ENCODE data around the gene FST.

The FST gene

DNA sequence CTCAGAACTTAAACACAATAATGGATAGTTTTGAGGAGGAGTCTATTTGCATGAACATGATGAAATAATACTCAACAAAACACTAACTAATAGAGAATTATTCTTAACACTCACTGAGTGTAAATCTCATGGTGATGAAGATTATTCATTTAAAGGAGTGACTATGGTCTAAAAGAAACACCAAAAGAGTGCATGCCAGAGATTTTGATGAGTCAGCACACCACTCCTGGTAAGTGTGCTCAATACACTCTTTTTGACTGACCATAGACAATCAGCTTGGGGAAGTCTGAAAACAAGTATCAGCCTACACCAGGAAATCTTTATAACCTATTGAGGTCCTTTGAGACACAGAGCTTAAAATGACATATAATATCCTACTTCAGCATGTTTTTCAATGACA is 6.8 kb upstream of the FST start:
- DNase-seq (ENCODE audit: low spot score), result no peak

DNA sequence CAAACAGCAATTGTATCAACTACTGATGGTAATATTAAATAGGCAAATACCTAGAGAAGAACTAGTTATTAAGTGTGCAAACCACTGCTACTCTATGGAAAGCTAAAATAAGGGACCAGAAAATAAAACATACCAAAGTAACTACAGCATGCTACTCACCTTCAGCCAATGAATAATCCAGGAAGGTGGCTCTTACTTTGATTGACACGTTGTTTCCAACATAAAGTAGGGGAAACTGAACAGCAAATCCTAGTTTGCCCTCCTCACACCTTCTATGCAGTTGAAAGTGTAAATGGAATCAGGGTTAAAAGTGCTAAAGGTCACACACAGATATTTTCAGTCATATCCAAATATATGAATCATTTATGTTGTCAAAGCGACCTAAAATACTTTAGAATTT is 5.1 kb upstream of the FST start:
- no peak for DNase-seq (ENCODE audit: low spot score)

DNA sequence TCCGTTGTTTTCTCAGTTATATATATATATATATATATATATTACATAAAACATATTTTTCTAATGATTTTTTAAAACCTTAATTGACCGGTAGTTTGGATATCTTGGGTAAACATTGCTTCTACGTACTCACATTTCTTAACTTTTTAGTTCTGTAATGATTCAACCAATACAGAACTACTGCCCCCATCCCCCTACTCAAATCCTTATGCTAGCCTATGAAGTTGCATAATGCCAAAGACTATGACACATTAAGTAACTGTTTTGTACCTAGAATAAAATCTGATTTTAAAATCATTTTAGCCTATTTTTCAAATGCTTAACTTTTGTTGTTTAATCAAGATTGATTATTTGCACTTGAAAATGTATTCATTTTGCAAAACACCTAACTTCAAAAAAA is 4.4 kb upstream of the FST start:
- no peak for DNase-seq (ENCODE audit: low spot score)

DNA sequence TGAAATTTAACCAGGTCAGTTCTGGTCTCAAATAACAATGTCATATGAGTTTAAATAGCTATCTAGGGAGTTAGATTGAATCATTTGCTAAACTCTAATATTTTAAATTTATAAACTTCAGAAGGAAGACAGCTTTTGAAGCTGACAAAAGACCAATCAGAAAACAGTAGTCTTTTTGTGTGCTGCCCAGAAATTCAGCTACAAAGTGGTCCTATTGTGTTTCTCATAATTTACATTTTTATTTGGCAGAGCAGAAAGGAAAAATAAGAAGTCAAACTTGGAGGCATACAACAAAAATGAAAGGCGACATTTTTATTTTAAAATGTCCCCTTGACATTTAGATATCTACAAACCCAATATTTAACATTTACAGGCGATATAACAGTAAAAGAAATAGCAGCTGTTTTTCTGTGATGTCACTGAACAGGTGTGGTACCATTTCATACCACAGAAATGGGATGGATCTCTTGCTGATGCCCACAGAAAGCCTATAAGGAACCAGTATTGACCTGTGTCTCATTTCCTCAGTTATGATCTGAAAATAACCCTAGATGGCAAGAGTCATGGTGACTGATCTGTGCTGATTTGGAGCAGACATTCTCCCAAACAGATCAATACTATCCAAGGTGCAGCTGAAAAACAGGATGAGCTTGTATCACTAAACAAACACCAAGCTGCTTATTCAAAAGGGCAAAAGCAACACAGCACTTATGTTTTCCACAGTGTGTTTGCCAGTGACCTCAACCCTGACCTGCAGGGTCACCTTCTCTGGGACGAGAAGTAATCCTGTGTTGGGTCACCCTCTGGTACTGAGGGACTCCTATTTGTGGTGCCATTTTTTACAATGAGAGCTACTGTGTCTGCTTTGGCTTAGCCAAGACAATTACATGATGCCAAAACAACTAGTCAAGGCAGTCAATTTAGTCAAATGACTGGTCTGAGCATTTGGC is 3.6 kb upstream of the FST start:
- no peak for DNase-seq (ENCODE audit: low spot score)

DNA sequence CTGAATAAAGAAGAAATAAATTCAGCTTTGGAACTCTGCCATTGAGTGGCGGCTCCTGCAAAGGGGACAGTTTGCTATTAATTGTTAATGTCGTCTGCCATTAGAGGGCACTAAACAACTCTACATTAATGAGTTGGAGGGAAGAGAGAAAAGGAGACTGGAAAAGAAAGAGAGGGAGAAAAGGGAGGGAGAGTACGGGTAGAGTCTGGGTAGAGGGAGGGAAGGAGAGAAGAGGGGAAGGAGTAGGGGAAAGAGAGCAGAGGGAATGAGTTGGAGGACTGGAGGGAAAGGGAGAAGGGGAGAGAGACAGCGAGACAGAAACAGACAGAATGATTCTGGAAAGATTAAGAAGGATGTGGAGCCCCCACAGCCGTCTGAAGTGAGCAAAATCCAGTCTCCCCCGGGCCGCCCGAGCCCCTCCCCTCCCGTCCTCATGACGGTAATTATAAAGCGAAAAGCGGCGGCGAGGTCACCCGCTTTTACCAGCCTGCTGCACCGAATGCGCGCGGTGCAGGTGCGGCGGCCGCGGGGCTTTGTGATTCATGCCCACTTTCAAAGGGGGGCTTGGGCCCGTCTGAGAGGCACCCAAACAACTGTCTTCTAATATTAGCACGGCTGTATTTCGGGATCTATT is 1.9 kb upstream of the FST start:
- DNase-seq (ENCODE audit: low spot score), result peak; percentile 56

DNA sequence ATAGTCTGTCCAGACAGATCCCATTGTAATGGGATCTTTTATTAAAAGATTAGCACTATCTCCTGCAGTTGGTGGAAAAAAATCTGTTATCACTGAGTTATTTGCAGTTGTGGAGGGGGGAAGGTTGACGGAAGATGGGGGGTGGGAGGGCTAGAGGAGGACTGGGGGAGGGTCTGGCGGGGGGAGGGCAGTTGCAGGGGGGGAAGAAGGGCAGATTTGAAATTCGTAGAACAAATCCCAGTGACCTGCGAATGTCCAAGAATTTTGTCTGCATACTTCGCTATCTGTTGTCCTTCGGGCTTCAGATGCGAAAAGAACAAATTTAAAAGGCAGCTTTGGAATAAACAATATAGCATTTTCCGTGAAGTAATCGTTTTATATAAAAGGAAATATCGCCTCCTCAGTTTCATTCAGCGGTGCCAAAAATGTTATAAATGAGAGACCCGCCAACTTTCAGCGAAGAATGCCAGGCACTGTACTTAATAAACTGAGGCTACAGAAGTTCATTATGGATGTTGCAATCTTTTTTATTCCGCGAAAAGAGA is 1.3 kb upstream of the FST start:
- DNase-seq (ENCODE audit: low spot score), result peak; percentile 22

DNA sequence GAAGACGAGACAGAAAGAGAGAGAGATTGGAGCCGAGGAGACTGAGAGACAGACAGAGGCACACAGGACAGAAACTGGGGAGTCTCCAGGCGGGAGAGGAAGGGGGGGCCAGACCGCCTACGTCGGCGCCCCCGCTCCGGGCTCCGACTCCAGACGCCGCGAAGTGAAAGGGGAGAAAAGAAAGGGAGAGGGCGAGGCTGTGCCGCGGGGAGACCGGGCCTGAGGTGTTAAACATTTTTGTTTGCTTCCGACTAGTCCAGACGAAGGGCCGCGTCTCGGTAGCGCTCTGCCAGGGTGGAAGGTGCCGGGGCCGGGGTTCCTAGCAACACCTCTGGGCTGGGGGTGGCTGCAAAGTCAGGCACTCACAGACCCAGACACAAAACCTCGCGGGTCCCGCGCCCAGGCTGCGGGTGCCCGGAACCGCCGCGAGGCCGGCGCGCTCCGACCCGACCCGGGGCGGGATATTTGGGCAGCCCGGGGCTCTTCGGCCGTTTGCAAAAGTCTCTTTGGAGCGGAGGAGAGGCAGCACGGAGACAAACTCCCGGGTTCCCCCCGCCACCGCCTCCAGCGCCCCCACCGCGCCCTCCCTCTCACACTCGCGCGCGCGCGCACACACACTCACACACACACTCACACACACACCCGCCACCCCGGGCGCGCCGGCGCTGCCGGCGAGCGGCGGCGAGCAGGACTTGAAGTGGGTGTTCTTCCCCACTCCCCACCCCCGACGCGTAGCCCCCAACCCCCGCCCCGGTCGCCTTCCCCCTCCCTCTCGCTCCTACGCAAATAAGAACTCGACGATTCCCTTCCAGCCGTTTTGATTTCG is 626 bp upstream of the FST start:
- peak; percentile 79 for DNase-seq (ENCODE audit: low spot score)

DNA sequence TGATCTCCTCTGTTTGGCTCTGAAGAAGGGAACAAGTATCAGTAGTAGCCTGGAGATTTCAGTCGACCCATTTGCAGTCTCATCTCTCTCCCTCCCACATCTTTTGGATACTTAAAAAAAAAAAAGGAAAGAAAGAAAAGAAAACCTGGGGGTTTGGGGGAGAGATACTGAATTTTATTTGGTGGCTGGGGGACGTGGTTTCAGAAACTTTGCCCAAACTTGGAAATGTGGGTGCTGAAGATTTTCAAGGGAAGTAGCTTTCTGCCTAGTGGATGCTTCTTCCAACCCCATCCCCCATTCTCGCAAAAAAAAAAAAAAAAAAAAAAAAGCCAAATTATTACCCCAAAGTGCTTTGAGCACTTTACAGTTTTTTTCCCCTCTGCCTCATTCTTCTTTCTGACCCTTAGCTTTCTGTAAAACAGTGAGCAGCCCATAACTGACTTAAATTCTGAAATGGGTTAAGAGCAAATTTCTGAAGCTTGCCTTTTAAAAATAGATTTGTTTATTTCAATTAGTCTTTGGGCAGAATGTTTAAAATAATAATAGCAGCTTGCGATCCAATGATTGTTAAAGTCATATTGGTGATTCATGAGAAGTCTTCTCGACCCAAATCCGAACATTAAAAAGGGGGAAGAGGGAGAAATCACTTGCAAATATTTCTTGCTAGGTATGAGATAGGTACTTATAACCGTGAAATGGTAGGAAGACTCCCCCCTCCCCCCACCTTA is 894 bp downstream of the FST start:
- peak; percentile 48 for DNase-seq (ENCODE audit: low spot score)

DNA sequence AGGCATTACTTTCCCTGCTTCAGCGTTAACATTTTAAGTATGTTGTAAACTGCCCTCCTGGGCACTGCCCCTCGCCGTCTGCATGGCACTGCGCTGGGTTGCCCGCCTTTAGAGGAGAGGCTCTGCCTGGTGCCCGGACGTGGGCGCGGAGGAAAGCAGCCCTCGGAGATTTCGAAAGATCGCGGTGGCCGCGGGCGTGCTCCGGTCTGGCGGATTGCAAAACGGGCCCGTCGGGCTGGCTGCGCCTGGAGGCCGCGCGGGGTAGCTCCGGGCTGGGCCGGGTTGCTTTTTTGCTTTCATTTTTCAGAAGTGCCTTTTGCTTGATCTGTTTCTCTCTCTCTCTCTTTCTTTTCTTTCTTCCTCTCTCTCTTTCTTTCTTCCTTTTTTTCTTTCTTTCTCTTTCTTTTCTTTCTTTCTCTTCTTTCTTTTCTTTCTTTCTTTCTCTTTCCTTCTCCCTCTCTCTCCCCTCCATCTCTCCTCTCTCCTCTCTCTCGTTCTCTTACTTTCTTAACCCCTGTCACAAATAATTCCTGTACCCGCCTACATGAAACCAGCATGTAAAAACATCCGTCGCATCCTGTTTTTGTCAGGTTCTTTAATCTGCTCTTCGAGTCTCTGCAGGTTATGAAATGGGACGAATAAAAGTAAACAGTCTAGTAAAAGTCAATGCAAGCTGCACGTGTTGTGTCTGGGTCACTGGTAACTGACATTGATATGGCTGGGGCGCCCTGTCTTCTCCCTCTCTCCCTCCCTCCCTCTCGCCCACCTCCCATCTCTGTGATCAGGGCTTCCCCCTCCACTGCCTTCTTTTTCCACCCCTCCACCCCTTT is 1.7 kb downstream of the FST start:
- peak; percentile 88 for DNase-seq (ENCODE audit: low spot score)

DNA sequence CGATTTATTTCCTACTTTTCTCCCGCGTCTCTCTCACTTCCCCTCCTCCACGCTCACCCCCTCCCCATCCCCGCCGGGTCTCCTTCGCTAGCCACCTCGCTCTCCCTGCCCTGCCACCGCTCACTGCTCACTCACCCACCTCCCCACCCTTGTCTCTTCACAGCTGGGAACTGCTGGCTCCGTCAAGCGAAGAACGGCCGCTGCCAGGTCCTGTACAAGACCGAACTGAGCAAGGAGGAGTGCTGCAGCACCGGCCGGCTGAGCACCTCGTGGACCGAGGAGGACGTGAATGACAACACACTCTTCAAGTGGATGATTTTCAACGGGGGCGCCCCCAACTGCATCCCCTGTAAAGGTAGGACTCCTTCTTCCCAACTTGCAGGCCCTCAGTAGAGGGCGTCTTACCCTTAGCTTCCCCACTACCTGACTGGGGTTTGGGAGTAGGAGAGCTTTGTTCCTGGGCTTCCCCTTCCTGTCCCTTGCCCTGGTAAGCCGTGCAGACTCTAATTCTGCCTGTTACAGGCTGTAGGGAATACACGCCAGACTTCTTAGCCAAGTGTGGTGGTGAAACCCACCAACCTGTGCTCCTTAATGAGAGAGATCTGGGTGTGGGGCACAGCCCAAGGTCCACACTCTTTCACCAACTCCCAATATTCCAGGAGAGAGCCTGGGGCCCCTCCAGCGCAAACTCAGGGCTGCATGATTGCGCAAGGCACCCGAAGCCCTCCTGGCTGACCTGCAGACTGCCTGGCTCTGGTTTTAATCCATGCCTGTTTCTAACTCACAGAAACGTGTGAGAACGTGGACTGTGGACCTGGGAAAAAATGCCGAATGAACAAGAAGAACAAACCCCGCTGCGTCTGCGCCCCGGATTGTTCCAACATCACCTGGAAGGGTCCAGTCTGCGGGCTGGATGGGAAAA is 2.5 kb downstream of the FST start:
- peak; percentile 29 for DNase-seq (ENCODE audit: low spot score)

DNA sequence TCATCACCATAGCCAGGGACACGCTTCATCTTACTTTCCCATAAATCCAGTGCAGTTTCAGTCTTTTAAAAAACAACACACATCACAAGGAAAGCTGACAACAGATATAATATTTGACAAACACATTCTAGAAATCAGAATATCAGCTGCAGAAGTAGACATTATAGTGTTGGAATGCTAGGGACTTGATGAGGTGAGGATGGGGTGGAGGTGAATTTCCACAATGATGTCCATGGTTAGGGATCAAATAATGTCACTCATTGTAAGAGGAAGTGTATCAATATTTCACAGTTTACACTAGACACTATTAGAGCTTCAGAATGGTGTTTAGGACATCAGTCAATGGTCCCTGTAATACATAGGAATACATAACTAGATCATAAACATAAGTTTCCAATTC is 7.0 kb downstream of the FST start:
- DNase-seq (ENCODE audit: low spot score), result no peak

DNA sequence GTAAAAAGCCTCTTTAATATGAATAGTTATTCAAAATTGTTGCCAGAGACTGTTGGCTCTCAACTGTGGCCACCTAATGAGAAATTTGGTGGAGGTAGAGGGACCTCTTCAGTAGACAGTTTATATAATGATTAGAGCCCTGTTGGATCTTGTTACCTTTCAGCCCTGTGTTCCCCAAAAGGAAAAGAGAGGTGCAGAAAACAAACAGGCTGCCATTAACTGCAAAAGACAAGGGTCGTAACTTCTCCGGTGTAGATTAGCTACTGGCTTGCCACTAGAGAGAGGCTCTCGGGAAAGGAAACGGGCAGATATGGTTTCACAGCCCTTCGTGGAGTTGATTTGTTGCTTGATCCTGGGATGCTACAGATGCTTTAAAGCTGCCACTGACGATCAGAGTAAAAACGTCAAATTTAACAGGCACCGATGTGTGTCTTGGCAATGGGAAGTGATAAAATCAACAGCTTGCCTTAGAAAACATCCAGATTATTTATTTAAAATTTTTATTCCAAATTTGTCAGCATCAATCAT is 7.8 kb downstream of the FST start:
- DNase-seq (ENCODE audit: low spot score), result no peak

DNA sequence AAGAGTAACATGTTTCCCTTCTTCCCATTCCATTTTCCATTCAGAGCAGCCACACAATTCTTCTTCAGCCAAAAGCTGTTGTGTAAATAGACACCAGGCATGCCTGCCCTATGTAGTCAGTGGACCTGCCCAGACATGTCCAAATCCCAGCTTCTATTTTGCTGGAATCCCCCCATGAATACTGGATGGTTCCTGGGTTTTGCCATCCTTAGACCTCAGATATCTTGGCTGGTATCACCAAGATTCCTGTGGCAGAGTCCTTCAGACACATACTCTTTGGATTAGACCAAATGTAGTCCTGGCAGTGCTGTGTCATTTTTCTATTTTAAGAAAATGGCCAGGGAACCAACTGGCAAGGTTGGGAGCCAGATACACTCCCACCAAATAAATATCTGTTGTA is 10.3 kb downstream of the FST start:
- DNase-seq (ENCODE audit: low spot score), result peak; percentile 73

DNA sequence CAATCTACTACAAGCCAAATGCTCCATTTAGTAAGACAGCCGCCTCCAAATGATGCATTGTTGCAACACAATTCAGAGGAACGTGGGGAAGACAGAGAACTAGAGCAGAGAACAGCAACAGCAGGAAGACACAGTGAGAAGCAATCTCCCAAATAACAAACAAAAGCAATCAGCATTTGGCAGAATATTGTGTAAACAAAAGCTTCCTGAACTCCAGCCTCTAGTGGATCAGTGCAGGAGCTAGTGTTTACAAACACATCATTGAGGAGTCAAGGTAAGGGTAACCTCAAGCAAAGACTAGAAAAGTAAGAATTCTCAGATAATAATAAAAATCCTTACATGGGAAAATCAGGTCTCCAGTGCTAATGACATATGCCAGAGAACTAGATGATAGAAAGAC is 20.6 kb downstream of the FST start:
- no peak for DNase-seq (ENCODE audit: low spot score)

DNA sequence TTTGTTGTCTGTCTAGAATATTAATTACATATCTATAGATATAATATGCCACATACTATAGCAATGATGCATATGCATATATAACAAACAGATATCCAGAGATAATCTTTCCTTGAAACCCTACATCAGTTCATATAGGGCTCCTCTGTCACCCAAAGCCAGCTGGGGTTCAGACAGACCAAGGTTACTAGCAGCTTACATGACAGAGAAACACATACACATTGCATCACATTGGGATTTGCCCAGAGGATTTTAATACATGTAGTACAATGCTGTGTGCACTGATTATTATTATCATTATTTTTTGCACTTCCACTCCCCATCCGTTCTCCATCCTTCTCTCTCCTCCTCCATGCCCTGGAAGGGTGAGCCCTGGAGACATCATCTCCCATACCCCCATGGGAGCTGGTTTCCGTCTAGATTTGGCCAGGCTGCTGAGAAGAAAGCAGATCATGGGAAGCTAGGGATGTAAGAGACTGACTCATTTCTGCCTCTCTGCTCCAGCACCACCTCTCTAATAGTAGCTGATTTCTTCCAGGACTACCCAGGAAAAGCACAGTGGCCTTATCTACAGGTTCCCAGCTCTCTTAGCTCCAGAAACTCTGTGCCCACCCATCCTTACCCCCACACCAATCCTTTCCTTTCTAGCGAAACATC is 23.3 kb downstream of the FST start:
- peak; percentile 23 for DNase-seq (ENCODE audit: low spot score)

DNA sequence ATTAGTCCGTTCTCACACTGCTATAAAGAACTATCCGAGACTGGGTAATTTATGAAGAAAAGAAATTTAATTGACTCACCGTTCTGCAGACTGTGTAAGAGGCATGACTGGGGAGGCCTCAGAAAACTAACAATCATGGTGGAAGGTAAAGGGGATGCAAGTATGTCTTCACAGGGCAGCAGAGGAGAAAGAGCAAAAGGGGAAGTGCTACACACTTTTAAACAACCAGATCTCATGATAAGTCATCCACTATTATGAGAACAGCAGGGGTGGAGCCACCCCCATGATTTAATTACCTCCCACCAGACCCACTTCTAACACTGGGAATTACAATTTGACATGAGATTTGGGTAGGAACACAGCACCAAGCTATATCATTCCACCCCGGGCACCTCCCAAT is 26.6 kb downstream of the FST start:
- no peak for DNase-seq (ENCODE audit: low spot score)

DNA sequence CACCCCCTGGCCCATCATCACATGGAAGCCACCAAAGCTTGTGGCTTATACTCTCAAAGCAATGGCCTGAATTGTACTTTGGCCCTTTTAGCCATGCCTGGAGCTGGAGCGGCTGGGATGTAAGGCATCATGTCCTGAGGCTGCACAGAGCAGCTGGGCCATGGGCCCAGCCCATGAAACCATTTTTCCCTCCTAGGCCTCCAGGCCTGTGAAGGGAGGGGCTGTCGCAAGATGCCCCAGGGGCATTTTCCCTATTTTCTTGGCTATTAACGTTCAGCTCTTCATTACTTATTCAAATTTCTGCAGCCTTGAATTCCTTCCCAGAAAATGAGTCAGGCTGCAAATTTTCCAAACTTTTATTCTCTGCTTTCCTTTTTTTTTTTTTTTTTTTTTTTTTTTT is 27.7 kb downstream of the FST start:
- DNase-seq (ENCODE audit: low spot score), result no peak

DNA sequence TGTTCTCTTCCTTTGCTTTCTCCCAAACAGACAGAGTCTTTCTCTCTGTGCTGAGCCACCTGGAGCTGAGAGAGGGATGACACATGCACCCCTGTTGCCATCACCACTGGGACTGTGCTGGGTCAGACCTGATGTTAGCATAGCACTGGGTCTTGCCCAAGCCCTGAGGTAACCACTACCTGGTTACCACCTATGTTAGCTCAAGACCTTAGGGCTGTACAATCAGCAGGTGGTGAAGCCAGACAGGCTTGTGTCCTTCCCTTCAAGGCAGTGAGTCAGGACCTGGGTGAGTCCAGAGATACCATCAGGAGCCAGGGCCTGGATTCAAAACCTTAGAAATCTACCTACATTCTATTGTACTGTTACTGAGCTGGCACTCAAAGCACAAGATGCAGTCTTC is 32.1 kb downstream of the FST start:
- DNase-seq (ENCODE audit: low spot score), result no peak

DNA sequence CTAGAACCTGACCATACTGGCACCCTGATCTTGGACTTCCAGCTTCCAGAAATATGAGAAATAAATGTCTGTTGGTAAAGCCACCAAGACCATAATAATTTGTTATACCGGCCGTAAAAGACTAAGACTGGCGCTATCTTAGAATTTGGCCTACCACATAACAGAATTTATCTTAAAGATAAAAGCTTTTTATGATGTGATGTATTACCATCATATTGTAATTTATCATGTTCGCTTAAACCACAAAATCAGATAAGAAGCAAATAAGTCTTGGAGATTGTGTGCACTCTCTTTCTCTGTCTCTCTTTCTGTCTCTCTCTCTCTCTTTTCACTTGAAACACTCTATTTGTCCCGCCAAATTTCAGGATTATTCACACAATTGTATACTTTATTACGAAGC is 35.6 kb downstream of the FST start:
- no peak for DNase-seq (ENCODE audit: low spot score)
